IPS-NIHi7 (cell line): ENCODE measurements around the gene DBH.

Experiments
- DNase-seq: peaks from one replicate; pipeline ENCODE4 v3.0.0; 2012; ENCODE audit warnings: mixed read lengths; ENCODE audit errors: extremely low spot score

Gene DBH

DNA sequence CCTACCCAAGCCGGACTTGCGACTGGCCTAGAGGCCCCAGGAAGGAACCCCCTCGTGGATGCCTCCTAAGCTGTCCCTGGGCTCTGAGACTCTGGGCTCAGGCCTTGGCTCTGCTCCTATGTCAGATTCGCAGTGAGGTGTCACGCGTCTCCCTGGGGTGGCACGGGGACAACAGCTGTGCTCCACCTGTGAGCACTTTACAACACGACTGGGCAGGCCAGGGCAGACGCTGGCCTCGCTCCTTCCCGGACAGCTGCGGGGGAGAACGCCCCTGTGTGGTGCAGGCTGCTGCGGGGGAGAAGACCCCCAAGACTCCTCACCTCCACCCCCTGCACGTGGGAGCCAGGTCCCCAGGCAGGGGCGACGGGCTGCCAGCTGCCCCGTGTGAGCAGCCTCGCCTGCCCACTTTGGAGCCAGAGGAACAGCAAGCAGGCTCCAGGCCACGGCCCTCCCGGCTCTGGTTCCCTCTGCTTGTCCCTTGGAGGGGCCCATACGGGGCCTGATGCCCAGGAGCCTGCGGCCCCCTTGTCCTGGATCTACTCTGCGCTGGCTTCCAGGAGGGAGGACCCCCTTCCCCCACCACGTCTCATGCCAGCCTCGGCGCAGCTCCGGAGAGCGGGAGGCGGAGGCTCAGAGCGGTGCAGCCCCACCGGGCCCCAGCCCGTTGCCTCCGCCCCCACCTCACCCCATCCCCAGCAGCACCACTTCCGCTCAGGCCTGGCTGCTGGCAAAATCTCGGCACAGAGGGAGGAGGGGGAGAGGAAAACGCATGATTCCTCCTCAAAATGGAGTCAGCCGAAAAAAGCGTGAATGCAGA is 66.0 kb downstream of the DBH start:
- DNase-seq = peak; percentile 61

DNA sequence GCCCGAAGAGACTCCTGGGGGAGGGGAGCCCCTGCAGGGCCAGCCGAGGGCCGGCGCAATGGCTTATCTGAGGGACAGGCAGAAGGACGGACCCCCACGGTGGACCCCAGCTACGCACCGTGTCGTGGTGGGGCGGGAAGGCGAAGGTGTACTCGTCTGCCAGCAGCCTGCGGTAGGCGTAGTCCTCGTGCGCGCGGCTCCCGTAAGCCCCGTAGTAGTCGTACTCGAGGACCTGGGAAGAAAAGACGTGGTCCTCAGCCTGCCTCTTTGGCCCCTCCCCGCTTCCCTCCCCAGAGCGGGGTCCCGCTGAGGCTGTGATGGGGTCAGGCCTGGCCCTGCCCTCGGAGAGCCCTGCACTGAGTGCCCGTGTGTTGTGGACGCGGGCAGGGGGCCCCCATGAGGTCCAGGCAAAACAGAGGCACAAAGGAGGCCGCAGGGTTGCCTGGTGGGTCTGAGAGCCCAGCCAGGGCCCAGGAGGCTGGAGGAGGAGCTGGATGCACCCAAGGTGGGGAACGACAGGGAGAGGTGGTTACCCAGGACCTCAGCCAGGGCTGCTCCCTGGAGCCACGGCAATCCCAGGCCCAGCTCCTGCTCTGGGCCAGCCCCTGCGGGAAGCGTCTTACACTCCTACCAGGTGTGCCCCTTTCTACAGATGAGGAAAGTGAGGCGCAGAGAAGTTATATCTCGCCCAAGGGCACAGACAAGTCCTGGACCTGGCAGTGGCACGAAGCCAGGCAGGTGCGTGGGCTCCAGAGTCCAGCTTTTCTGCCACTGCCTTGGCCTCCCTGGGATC is 66.8 kb downstream of the DBH start:
- DNase-seq = no peak

DNA sequence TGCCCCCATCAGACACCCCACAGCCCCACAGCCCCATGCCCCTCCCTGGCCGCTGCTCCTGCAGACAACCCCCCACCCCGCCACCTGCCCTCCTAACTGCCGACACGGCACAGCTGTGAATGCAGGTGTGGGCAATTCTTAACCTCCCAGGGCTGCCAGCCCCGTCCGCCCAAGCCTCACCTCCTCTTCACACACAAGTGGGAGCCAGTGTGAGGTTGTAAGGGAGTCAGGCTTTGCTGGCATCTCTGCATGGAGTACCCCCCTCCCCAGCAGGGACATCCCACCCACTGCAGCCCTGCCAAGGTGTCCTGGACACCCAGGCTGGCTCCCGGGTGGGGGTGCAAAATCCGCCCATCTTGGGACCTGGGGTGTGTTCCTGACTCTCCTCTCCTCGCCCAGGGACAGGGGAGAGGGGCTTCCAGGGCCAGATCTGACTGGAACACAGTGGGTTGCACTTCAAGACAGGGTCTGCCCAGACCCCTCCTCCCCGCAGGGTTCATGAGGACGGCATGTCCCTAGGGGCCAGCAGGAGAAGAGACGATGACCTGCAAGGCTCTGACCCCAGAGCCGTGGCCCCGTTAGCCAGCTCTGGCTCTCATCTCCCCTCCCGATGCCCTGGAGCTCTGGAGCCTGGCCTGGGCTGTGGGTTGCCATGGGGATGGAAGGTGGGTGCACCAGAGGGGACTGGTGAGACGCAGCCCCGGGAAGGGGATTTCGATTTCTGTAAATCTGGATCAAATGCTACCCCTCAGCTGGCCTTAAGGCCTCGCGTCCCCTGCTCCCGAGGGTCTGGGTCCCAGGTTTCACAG is 67.6 kb downstream of the DBH start:
- no peak for DNase-seq

DNA sequence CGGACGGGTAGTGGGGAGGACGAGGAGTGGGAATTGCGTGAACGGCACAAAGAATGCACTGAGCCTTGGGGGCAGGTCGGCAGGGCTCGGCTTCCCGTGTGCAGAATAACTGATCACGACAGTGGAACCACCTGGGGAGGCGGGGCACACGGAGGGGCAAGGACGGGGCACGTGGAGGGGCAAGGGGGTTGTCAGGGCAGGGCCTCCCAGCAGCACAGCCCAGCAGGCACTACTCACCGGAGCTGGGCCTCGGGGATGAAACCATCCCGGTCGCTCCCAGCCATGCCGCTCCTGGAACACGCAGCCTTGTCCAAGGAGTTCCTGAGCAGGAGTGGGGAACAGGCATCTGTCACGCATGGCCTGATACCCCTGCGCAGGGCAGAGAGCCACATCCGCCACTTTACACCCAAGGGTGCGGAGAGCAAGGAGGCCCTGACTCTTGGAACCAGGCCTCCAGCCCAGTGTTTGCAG is 68.6 kb downstream of the DBH start:
- DNase-seq = no peak

DNA sequence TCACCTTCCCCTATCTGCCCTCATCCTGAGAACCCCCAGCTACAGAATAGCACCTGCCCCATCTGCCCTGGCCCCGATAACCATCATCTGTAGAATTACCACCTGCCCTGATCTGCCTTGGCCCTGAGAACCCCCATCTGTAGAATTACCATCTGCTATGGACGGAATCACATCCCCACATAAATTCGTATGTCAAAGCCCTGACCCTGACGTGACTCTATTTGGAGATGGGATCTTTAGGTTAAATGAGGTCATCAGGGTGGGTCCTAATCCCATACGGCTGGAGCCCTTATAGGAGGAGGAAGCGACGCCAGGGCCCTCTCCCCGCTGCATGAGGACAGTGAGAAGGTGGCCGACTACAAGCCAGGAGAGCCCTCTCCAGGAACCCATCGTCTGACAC is 69.4 kb downstream of the DBH start:
- DNase-seq = no peak

- no peak for DNase-seq
Observed at GRCh38 chr9:133706307-133707050, 70.3 kb downstream of the DBH start.

- DNase-seq = no peak
Observed at GRCh38 chr9:133707065-133707762, 71.1 kb downstream of the DBH start.

GRCh38 chr9:133707763-133708245 is 71.6 kb downstream of the DBH start:
- DNase-seq = no peak

- no peak for DNase-seq
Observed at GRCh38 chr9:133708246-133709014, 72.3 kb downstream of the DBH start.
